Stimulated activated CD4-positive, alpha-beta T cell treated with anti-CD3 and anti-CD28 coated beads, Interleukin-15, amount 100 ng/mL, for 1 hour (primary cell): Measurements from ENCODE around the gene REEP3.

ENCODE experiments used
- DNase-seq, 2 donors: peaks; one replicate each; pipeline ENCODE4 v3.0.0-alpha.2; 2020; ENCODE audit warnings: low read depth in 1 of 2, low spot score in 1 of 2

REEP3 gene

DNA sequence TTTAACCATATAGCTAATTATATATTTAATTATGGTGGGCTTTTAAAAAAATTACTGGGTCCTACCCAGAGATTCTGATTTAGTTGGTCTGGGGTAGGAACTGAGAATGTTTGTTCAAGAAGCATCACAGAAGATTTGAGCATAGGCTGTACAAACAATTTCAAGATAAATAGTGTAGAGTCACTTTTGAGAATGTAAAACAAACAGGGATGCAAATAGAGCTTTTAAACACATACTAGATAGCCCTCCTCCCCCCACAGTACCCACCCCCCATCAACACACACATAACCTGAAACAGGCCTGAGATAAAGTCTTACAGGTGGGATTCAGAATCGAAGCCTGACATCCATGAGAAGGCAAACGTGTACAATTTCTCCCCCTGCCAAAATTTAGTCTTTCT, 15.6 kb upstream of the REEP3 start:
- DNase-seq, result no peak

DNA sequence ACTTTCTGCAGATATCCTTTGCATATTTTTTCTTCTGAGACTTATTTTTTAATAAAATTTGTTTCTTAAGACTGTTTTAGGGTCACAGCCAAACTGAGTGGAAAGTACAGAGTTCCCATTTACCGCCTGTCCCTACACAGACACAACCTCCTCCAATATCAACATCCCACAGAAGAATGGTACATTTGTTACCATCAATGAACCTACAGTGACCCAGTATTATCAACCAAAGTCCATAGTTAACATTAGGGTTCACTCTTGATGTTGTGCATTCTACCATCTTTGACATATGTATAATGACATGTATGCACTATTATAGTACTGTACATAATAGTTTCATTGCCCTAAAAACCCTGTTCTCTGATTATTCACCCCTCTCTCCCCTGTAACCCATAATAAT, 14.6 kb upstream of the REEP3 start:
- DNase-seq, result no peak

- DNase-seq, result no peak
Observed at GRCh38 chr10:63515002-63515763, 6.0 kb upstream of the REEP3 start.

GRCh38 chr10:63516207-63516606, 5.0 kb upstream of the REEP3 start:
- DNase-seq, result no peak

- DNase-seq, result no peak
Observed at GRCh38 chr10:63518690-63519288, 2.4 kb upstream of the REEP3 start.

DNA sequence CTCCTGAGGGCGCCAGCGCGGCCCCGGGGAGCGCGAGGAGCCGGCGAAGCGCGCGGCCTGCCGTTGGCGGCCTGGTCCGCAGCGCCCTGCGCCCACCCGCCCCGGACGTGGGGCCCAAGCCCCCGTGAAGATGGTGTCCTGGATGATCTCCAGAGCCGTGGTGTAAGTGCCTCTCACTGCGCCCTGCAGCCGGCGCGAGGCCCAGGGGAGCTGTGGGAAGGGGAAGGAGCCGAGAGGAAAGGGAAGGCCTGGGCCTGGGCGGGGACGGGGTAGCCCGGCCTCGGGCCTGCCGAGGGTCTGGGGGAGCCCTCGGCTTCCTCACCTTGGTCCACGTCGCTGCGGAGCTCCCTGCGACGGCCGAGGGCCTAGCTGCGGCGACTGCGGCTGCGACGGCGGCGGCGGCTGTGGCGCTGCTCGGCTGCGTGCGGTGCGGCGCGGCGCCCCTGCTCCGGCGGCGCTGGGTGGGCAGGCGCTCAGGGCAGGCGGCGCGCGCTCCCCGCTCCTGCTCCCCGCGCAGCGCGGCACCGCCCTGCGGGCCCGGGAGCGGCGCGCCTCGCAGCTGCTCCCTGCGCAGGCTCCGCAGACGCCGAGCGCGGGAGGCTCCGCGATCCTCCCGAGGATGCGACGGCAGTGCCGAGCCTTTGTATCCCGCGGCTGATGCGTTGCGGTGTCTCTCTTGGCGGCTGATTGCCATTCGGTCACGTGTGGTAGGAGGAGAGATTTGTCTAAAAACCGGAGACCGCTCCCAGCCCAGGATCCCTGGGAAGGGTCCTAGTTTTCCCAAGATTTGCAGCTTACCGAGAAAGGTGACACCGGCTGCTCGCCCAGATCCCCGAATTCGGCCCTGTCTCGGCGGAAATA, 445 bp downstream of the REEP3 start:
- peak; percentile 12 to 42 for DNase-seq

GRCh38 chr10:63522277-63522687, 1.1 kb downstream of the REEP3 start:
- no peak for DNase-seq

- DNase-seq, result no peak
Observed at GRCh38 chr10:63522995-63523394, 1.8 kb downstream of the REEP3 start.

DNA sequence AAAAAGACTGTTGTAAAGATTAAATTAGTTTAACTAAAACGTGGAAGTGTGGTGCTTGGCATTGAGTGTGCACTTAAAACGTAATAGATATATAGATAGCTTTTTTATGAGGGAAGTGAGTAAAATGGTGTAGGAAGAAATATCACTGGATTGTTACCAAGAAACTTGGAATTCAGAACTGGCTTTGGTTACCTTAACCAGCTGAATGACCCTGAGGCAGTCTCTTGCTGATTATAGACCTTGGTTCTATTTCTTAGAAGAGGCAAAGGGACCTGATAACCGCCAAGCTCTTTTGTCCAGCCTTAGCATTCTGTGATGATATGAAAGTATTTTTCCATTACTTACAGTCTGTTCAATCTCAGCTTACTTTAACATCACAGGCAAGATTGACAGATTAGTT, 3.8 kb downstream of the REEP3 start:
- DNase-seq, result no peak

DNA sequence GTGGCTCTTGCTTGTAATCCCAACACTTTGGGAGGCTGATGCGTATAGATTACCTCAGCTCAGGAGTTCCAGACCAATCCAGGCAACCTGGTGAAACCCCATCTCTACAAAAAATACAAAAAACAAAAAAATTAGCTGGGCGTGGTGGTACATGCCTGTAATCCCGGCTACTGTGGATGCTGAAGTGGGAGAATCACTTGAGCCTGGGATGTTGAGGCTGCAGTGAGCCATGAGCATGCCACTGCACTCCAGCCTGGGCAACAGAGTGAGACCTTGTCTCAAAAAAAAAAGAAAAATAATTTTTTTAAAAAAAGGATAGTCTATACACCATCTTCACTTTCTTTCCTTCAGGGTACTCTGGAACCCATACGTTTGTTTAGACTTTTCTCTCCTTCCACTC, 6.2 kb downstream of the REEP3 start:
- no peak for DNase-seq

DNA sequence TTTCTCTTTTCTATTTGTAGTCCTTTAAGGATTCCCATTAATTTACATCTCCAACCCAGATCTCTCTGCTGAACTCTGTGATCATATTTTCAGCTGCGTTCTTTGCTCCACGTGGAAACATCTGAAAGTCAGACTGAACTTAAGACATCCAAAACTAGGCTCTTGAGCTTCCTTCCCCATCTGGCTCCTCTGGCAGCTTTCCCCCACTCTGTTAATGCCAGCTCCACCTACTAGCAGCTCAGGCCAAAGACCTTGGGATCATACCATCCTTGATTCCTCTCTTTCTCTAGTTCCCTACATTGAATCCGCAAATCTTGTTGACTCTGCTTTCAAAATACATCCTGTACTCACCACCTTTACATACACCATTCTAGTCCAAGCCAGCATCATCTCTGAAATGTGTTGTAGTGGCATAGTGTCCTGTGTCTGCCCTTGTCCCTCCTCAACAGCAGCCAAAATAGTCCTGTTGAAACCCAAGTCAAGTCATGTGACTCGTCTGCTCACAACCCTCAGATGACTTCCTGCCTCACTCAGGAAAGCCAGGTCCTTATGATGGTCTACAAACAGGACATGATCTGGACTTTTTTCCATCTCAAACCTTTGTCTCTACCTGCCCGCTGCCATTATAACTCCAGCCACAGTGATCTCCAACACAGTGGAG, 7.0 kb downstream of the REEP3 start:
- DNase-seq, result no peak

DNA sequence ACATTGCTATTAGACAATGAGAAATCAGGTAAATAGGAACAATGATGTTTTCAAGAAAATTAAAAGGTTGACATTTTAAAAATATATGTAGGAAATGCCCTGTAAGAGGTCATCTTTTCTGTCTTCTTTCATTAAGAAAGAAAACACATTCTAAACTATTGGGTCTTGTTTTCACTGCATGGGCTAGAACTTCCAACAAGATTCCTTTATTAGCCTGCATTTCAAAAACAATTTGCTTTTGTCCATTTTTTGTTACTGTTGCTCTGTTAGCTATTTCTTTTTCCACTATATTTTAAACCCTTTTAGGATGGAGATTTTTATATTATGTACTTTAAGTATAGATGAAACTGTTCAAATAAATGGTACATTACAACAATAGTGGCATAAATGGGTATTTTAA, 9.2 kb downstream of the REEP3 start:
- no peak for DNase-seq

DNA sequence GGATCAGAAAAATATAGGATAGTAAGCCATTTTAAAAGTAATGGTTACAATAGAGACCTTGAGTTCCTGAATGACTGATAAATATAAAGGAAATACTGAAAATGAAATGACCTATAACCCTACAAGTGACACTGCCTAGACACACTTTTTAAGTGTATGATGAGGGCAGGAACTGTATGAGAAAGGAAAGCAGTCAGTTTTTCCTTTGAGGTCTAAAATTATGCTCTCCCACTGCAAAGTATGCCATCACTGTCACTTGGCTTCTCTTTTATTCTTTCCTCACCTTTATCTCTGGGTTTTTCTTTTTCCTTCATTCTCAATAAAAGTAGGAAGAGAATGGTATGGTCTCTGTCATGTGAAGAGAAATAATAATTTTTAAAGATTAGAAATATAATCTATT, 13.5 kb downstream of the REEP3 start:
- no peak for DNase-seq

DNA sequence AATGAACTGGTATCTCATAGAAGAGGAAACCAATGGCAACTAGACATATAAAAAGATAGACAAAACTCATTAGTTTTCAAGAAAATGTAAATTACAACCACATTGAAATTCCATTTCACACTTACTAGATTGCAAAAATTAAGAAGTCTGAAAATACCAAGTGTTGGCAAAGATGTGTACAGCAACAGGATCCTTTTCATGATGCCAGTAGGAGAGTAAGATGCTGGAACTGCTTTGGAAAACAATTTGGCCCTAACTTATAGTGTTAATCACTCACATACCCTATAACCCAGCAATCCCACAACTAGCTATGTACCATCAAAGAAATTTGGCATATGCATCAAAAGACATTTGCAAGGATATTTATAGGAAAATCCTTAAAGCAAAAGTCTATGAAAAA, 15.5 kb downstream of the REEP3 start:
- no peak for DNase-seq

DNA sequence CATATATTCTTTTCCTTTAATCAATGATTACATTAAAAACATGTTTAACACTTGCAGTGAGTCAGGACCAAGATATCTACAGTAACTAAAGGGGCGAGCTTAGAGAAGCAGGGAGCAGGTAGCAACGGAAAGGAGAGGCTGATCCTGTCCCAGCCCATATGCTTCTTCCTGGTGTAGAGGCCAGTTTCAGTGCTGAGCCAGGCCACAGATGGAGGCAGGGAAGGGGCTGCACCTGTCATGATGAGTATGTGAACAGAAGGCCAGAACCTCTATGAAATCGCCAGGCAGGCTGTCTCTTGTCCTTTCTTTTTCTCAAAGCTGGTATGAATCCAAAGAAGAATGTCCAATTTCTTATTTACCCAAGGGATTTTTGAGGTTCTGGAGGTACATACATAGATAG, 16.3 kb downstream of the REEP3 start:
- DNase-seq, result no peak

- no peak for DNase-seq
Observed at GRCh38 chr10:63539377-63539776, 18.2 kb downstream of the REEP3 start.

DNA sequence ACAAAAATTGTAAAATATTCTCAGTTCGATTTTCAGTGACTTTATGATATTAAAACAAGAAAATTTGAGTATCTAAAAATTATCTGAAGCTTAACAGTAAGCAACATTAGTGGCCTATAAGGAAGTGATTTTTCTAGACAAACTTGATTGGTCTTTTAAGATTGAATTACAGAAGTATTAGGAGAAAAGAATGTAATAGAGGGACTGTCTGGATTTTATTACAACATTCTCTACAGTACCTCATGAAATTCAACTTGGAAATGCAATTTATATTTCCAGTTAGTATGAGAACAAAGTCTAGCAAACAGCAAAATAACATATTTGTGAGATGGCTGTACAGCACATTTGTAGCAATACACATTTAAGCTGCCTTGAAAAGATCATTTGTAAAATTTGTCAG, 18.8 kb downstream of the REEP3 start:
- DNase-seq, result no peak

DNA sequence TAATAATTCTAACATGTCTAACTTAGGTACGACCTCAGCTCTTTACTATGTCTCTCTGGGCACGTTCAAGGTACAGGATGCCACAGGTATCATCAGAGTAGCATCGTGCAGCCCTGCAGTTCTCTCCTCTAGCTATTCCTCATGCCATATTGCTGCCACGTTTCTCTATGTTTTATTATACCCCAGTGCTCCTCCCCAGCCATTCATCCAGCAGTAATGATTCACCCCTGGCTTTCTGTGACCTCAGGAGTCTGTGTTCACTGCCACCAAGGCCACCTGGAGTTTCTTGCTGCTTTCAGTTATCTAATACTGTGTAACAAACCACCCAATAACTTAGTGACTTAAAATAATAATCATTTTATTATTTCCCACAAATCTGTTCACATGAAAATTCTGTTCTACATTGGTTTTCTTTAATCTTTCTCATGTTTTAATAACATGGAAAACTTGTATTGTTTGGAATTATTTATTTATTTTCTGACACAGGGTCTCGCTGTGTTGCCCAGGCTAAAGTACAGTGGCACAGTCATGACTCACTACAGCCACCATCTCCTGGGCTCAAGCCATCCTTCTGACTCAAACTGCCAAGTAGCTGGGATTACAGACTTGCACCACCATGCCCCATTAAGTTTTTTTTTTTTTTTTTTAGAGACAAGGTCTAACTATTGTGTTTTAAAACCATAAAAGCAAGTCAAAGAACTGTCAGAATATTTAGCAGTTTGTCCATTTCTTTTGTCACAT, 21.8 kb downstream of the REEP3 start:
- no peak for DNase-seq

DNA sequence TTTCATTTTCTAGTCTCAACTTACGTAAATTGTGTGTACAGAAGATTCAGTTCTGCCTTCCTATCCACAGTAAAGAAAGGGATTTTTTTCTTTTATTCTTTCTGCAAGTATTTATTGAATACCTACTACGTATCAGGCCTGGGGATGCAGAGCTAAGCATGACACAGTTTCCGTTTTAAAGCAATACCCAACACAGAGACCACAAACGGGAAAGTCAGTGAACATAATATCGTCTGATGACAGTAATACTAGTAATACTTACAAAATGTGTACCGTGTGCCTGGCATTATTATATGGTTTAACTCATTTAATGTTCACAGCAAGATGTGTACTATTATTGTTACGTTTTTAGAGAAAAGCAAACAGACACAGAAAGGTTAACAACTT, 22.4 kb downstream of the REEP3 start:
- DNase-seq, result no peak

- DNase-seq, result no peak
Observed at GRCh38 chr10:63544418-63544817, 23.2 kb downstream of the REEP3 start.
